HG03175 (cell line): ENCODE results near the gene HBM.
"Not testable (repeated sequence)": the region's sequence is repeated elsewhere in the genome, so short reads cannot be mapped to it uniquely, and the experiment has no call there.

ENCODE experiments used
- ATAC-seq: cut with Tn5 transposase; IDR thresholded peaks from one replicate; pipeline ENCODE4 v1.9.1; 2021; ENCODE audit warnings: mild to moderate bottlenecking, moderate library complexity; ENCODE audit not compliant: unreplicated experiment

The HBM gene

DNA sequence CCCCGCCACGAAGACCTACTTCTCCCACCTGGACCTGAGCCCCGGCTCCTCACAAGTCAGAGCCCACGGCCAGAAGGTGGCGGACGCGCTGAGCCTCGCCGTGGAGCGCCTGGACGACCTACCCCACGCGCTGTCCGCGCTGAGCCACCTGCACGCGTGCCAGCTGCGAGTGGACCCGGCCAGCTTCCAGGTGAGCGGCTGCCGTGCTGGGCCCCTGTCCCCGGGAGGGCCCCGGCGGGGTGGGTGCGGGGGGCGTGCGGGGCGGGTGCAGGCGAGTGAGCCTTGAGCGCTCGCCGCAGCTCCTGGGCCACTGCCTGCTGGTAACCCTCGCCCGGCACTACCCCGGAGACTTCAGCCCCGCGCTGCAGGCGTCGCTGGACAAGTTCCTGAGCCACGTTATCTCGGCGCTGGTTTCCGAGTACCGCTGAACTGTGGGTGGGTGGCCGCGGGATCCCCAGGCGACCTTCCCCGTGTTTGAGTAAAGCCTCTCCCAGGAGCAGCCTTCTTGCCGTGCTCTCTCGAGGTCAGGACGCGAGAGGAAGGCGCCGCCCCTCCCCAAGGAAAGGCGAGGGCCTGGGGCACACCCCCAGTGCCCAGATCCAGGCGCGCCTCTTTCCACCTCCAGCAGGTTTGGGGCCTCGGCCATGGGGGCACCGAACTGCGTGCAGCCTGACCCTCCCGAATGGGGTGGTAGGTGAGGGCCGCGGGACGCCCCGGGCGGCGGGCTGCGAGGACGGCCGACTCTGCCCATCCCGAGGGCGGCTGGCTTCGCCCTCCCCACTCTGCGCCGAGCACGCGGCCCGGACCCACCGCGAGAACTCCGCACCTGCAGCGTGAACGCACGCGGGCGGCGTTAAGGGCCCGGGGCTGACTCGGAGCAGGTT, 15.1 kb downstream of the HBM start:
- ATAC-seq: peak; percentile 46

DNA sequence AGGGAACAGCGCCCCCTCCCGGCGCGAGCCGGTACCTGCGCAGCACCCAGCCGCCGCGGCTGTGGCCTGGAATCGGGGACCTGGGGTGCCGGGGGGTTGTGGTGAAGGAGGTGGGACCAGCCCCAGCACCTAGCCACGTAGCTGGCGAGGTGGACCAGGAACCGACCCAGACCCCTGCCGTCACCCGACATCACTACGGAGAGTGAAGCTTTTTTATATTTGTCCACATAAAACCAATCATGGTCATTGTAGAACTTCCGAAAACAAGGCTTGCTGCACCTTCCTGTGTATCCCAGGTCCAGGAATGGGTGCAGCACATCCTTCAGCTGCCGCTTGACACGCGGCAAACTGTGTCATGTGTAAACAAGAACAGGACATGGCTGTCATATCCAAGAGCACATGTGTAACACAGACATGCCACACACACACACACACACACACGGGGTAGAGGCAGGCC, 15.8 kb downstream of the HBM start:
- no peak for ATAC-seq

DNA sequence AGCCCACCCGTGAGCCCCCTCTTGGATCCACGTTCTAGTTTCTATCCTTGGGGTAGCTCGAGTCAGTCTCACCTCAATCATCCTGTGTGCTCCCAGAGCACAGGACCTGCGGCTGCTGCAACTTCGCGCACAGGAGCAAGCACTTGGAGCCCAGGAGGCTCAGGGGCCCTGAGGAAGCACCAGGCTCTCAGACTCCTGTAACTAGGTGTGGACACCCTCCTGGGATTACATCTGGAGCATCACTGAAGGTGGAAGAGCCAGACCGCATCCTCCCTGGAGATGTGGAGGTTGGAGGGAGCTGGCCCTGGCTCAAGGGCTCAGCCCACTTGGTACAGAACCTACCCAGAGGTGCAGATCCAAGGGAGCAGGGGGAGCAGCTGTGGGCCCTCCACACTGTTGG, 17.2 kb downstream of the HBM start:
- ATAC-seq: no peak

DNA sequence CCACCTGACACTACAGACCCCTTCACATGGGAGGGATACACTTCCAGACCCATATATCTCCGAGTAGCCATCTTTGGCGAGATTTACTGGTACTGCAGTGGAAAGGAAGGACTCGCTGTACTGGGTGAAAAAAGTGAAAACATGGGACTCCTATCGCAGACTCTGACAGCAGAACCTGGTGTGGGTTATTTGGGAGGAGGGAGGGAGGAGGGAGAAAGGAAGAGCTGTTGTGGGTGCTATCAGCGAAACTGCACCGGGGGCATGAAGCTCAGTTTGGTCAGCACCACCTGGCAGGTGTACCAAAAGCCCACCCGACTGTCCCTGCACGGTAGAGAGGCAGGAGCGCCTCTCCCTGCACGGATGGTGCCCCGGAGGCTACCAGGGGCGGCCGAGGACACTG, 19.4 kb downstream of the HBM start:
- ATAC-seq: no peak

DNA sequence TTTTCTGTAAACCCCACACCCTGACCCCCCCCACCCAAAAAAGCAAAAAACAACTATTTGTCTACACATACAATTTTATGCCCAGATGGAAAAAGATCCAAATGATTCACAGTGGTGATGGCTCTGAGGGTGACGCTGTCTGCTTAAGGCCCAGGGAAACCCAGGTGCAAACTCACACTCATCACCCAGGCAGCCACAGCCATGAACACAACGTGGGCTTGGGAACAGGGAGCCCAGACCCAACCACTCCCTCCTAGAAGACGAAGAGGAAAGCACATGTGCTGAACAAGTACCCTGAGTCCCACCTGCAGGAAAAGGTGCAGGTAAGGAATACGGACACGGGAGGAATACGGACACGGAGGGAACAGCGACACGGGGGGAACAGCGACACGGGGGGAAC, 19.9 kb downstream of the HBM start:
- ATAC-seq: no peak

DNA sequence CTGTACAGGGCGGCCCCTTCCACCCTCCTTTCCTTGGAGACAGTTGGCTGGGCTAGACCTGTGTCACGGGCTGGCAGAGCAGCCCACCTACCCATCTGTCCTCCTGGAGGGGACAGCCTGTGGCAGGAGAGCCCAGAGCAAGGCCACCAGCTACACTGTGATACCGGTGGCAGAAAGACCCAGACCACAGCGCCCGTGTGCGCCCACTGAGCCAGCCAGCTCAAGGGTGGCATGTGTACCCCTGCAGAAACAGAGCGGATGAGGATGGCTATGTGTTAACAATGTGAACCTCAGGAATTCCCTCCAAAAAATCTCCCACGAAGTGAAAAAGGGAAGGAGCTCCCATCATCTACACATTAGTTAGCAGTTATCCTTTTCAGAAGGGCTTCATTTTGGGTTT, 21.6 kb downstream of the HBM start:
- ATAC-seq: no peak

DNA sequence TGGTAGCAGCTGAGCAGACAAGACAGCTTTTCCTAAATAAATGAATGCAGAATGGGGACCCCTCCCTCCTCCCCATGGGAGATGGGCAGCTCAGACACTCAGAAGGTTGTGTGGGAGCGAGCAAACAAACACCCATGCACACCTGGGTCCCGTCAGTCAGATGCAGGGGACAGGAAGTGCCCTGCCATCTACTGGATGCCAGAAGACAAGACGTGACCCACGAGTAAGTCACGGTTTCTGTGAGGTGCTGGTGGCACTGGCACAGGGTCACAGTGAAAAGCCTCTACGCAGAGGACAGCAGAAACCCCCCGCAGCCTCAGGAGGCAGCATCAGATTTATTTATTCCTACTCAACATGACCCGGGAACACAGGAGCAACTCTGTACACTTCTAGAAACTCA, 22.9 kb downstream of the HBM start:
- no peak for ATAC-seq

DNA sequence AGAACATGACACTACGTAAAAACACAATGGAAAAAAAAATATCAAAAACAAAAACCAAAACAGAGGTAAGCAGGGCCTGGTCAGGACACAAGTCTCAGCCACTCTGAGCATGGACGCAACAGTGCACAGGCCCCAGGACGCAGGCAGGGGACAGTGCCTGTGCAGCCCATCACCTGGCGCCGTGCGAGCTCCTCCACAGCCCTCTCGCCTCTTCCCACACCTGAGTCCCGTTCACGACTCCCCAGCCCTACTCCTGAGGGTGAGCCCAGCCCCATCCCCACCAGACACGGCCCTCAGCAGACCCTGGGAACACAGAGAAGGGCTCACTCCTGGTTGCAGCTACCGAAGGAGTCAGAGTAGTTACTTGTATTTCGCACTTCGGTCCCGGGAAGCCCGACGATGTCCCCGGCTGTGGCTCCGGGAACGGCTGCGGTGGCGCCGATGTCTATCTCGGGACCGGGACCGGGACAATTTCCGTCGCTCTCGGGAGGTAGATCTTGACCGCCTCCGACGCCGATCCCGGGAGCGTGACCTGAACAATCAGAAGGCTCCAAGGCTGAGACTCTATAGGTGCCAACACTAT, 23.9 kb downstream of the HBM start:
- no peak for ATAC-seq

DNA sequence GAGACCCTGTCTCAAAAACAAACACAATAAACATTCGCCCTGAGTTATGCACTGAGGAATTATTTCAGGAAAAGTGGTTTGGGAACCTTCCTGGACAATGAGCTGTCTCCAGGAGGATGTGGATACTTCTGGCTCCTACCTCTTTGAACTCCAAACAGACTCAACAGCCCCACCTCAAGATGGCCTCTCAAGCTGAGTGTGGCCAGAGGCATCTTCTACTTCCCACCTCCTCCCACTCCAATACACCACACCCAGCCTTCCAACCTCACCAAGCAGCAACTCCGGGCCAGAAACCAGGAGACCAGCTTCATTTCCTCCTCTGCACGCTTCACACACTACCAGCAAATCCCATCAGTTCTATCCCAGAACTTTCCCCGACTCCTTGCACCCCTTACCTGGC, 26.1 kb downstream of the HBM start:
- ATAC-seq: no peak

DNA sequence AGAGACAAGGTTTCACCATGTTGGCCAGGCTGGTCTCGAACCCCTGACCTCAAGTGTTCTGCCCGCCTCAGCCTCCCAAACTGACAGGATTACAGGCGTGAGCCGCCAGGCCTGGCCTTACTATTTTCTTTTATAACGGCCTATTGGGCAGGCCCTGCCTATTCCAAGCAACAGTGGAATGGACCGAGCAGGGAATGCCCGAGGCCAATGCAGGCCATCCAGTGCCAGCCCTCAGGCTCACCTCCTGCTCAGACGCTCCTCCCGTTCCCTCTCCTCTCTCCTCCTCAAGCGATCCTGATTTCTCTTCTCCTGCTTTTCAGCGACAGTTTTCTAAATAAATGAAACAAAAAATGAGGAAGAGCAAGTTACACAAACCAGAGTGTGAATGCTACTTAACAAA, 26.9 kb downstream of the HBM start:
- ATAC-seq: no peak

DNA sequence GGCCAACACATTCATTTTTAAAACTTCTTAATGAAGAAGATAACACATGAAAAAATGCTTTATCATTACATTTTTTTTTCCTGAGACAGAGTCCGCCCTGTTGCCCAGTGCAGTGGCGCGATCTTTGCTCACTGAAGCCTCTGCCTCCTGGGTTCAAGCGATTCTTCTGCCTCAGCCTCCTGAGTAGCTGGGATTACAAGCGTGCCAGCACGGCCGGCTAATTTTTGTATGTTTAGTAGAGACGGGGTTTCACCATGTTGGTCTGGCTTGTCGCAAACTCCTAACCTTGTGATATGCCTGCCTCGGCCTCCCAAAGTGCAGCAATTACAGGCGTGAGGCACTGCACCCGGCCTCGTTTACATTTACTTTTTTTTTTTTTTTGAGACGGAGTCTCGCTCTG, 27.7 kb downstream of the HBM start:
- no peak for ATAC-seq

DNA sequence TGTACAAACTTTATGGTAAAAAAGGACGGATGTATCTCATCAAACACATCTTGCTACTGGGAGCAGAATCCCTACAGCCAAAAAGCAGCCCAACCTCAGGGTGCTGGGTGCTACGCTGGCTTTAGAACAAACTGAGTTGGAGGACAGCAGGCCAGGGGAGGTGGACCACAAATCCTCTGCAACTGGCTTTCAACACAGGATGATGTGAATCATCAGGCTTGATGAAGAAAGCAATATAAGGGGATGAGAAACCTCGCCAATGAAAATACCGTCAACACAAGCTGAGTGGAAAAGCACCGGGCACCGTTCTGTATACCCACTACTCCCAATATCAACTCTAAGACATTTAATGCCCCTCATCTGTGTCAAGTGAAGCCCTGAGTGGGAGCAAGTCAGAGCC, 28.7 kb downstream of the HBM start:
- ATAC-seq: no peak

DNA sequence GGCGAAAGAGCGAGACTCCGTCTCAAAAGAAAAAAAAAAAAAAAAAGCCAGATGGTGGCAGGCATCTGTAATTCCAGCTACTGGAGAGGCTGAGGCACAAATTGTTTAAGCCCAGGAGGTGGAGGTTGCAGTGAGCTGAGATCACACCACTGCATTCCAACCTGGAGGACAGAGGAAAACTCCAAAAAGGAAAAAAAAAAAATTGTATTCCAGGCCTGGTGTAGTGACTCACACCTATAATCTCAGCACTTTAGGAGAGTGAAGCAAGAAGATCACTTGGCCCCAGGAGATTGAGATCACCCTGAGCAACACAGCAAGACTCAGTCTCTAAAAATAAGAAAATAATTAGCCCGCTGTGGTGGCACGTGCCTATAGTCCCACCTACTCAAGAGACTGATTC, 34.6 kb downstream of the HBM start:
- no peak for ATAC-seq

DNA sequence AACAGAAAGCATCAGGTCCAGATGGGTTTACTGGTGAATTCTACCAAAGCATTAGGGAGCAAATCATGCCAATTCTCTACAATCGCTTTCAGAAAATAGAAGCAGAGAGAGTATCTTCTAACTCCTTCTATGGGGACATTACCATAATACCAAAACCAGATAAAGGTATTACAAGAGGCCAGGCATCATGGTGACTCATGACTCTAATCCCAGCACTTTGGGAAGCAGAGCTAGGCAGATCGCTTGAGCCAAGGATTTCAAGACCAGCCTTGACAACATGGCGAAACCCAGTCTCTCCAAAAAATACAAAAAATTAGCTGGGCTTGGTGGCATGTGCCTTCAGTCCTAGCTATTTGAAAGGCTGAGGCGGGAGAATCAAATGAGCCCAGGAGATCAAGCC, 37.5 kb downstream of the HBM start:
- ATAC-seq: no peak

DNA sequence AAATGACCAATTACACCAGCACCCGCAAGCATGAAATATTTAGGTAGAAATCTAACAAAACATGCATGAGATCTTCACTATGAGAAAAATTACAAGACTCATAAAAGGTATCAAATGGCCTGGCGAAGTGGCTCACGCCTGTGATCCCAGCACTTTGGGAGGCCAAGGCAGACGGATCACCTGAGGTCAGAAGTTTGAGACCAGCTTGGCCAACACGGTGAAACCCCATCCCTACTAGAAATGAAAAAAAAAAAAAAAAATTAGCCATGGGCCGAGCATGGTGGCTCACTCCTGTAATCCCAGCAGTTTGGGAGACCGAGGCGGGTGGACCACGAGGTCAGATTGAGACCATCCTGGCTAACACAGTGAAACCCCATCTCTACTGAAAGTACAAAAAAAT, 38.3 kb downstream of the HBM start:
- not testable (repeated sequence) for ATAC-seq

DNA sequence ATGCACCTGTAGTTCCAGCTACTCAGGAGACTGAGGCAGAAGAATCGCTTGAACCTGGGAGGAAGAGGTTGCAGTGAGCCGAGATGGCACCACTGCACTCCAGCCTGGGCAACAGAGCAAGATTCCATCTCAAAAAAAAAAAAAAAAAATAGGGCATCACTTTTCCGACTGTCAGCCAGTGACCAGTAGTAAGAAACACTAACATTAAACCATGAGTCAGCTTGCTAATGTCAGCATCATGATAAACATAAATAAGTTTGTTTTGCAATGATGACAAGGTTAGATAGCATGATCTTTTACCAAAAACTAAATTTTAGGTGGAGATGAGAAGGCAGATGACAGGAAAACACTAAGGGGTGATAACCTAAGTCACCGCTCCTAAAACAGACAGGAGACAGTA, 43.6 kb downstream of the HBM start:
- not testable (repeated sequence) for ATAC-seq

DNA sequence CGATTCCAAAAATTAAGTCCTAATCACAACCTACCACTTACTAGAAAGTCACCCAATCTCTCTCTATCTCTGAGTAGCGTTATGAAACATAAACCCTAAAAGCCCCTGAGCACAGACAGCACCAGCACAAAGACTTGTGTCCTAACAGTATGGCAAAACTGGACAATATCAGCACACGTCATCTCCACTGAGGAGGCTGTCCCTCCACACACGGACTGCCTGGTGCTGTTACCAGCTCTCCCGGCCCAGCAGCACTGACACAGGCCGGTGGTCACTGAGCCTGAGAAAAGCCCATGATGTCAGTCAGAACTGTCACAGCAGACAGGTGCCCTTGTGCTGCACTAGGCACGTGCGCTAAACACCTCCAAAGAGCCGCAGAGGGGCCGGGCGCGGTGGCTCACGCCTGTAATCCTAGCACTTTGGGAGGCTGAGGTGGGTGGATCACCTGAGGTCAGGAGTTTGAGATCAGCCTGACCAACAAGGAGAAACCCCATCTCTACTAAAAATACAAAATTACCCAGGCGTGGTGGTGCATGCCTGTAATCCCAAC, 45.9 kb downstream of the HBM start:
- not testable (repeated sequence) for ATAC-seq

DNA sequence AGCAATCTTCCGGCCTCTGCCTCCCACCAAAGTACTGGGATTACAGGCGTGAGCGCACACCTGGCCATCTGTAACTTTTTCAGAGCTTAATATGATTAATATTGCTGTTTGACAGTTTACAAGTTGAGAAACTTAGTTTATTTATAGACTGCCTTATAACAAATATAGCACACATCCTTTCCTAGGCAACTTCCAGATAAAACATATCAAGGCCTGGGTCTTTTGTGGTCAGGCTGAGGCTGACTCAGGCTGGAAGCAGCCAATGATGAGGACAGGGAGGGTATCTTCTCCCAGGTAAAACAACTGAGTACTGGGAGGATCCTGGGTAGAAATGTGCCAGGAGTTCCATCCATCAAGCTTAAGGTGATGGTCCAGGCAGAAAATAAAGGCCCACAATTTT, 47.2 kb downstream of the HBM start:
- ATAC-seq: no peak
